Erythroblast (primary cell): ENCODE measurements around the gene ERMAP.

Source experiments
- GATA1 ChIP-seq: IDR thresholded peaks from 2 replicates; pipeline ENCODE4 v1.6.1; 2011; ENCODE audit warnings: low read depth, mild to moderate bottlenecking, control low read depth, low read length, moderate library complexity
- POLR2A ChIP-seq: IDR thresholded peaks from 2 replicates; pipeline ENCODE4 v1.6.1; 2011; ENCODE audit warnings: mild to moderate bottlenecking, low read length

GRCh38 chr1:42848823-42849537, 32.1 kb downstream of the ERMAP start:
- no peak for TF ChIP-seq POLR2A
- TF ChIP-seq GATA1: no peak
